Breast epithelium (tissue), 4 donors: ENCODE measurements around the gene MT1X. TPM values are rescaled to one million over a fixed set of nuclear protein-coding genes. Genes with fewer than 3 reads are reported as not detected.
A peak's percentile ranks its signal among the peaks of the same experiment; 100 is the strongest.

Source experiments
- DNase-seq, 2 donors: peaks; one replicate each; pipeline ENCODE4 v3.0.0-alpha.2; 2019; ENCODE audit warnings: low spot score in 2 of 2
- H3K27ac ChIP-seq, 2 donors: fragments of 200-600 bp; sonication (generic) in 1 of 2; one replicate each; pipeline ENCODE4 v1.5.1; 2016 to 2019; ENCODE audit warnings: mild to moderate bottlenecking in 1 of 2
- H3K27me3 ChIP-seq, 2 donors: fragments of 200-600 bp; sonication (generic) in 1 of 2; one replicate each; pipeline versions ENCODE4 v1.5.1 to v1.6.0; 2017 to 2019; ENCODE audit warnings: control low read depth in 1 of 2, mild to moderate bottlenecking in 1 of 2
- H3K36me3 ChIP-seq: fragments of 200-600 bp; one replicate; pipeline ENCODE4 v1.5.1; 2019
- H3K4me1 ChIP-seq, 2 donors: fragments of 200-600 bp; sonication (generic); one replicate each; pipeline ENCODE4 v1.5.1; 2016 to 2019; ENCODE audit warnings: control low read depth in 1 of 2
- H3K4me3 ChIP-seq, 3 donors: fragments of 200-600 bp; sonication (generic); 1 replicate in 2 of 3; 2 replicates in 1 of 3; pipeline ENCODE4 v1.5.1; 2016 to 2019; ENCODE audit warnings: mild to moderate bottlenecking in 3 of 3, moderate library complexity in 2 of 3
- H3K9me3 ChIP-seq, 2 donors: fragments of 200-600 bp; sonication (generic) in 1 of 2; one replicate each; pipeline ENCODE4 v1.5.1; 2016 to 2019; ENCODE audit warnings: control low read depth in 1 of 2
- CTCF ChIP-seq, 3 donors: fragments of 450-650 bp; IDR thresholded peaks; one replicate each; pipeline ENCODE4 v1.5.1; 2016 to 2017; ENCODE audit warnings: antibody characterized with exemption in 3 of 3, mild to moderate bottlenecking in 3 of 3, moderate library complexity in 3 of 3
- POLR2A ChIP-seq: fragments of 450-650 bp; IDR thresholded peaks from one replicate; pipeline ENCODE4 v1.6.1; 2016; ENCODE audit warnings: antibody characterized with exemption, mild to moderate bottlenecking, moderate library complexity
- POLR2AphosphoS5 ChIP-seq, 3 donors: sonication (generic); formaldehyde crosslinking; IDR thresholded peaks; one replicate each; pipeline ENCODE4 v1.6.1; 2017; ENCODE audit warnings: antibody characterized with exemption in 3 of 3
- intact Hi-C: fragments of 100-400 bp; cut with DNase I; formaldehyde crosslinking; loops from one replicate; pipeline ENCODE4 v1.15.1; 2023; ENCODE audit warnings: low total_unique reads
- total RNA-seq, 3 donors: library from RNA; depleted of rRNA; stranded (reverse); fragments of >200 nt; gene quantifications; one replicate each; pipeline ENCODE4 v1.1.0, GENCODE V29; 2016

Gene MT1X
- 1,000 to 10,000 TPM; 2,679 to 5,417 (median 3,885) TPM for total RNA-seq

GRCh38 chr16:56681939-56682702 is at the start of gene MT1X:
MT1X (plus strand) TSS chr16:56682470; CDS start chr16:56682541, 71 bp downstream.
- H3K27me3 ChIP-seq = no peaks in the 10 kb centered on the region
- TF ChIP-seq POLR2A (peak; percentile 90), POLR2AphosphoS5 (IDR thresholded peaks at IDR 0.05) (peak; percentile 92 to 96 (median 94)), CTCF (IDR thresholded peaks at IDR 0.05) (peak in 1 of 3 donors; percentile 7)
- peak within 1 kb of the TSS; percentile 81 to 85 for H3K27ac ChIP-seq
- no peaks in the 10 kb centered on the region for H3K36me3 ChIP-seq
- H3K4me1 ChIP-seq = peaks cover 5 to 10% of the 10 kb centered on the region in 2 donors
- peak; percentile 94 to 95 for DNase-seq
- intact Hi-C loops = no loop called here
- no peaks in the 10 kb centered on the region for H3K9me3 ChIP-seq
- peak within 1 kb of the TSS; percentile 75 to 88 (median 75) for H3K4me3 ChIP-seq

GRCh38 chr16:56632848-56633365 is 49.4 kb upstream of the MT1X start:
- no peak for DNase-seq
- TF ChIP-seq POLR2A (no peak), POLR2AphosphoS5 (IDR thresholded peaks at IDR 0.05) (no peak), CTCF (IDR thresholded peaks at IDR 0.05) (no peak)
- Histone ChIP-seq H3K27ac (peak overlapping the region; percentile 77 to 86), H3K9me3 (no peaks in the 10 kb centered on the region), H3K4me1 (no peaks in the 10 kb centered on the region), H3K27me3 (no peaks in the 10 kb centered on the region), H3K36me3 (no peaks in the 10 kb centered on the region), H3K4me3 (peak overlapping the region; percentile 56 to 80 (median 66))
- intact Hi-C loops = no loop called here

- H3K4me1 ChIP-seq = no peaks in the 10 kb centered on the region
- intact Hi-C loops = no loop called here
- peak overlapping the region; percentile 56 to 80 (median 66) for H3K4me3 ChIP-seq
- TF ChIP-seq CTCF (IDR thresholded peaks at IDR 0.05) (no peak), POLR2A (no peak), POLR2AphosphoS5 (IDR thresholded peaks at IDR 0.05) (no peak)
- no peaks in the 10 kb centered on the region for H3K9me3 ChIP-seq
- DNase-seq = no peak
- peaks cover 0 to 5% of the 10 kb centered on the region in 2 donors for H3K27me3 ChIP-seq
- H3K36me3 ChIP-seq = no peaks in the 10 kb centered on the region
- peak overlapping the region in 1 of 2 donors; percentile 86 for H3K27ac ChIP-seq
Measured at GRCh38 chr16:56633535-56633934, 48.7 kb upstream of the MT1X start.

- TF ChIP-seq POLR2AphosphoS5 (IDR thresholded peaks at IDR 0.05) = no peak
- TF ChIP-seq POLR2A = no peak
- TF ChIP-seq CTCF (IDR thresholded peaks at IDR 0.05) = no peak
- no peak overlapping the region for H3K27ac ChIP-seq
- peaks cover 0 to 6% of the 10 kb centered on the region in 2 donors for H3K27me3 ChIP-seq
- no peaks in the 10 kb centered on the region for H3K36me3 ChIP-seq
- no peak for DNase-seq
- peak overlapping the region in 2 of 3 donors; percentile 37 to 56 for H3K4me3 ChIP-seq
- H3K9me3 ChIP-seq = no peaks in the 10 kb centered on the region
- intact Hi-C loops = no loop called here
- H3K4me1 ChIP-seq = no peaks in the 10 kb centered on the region
Measured at GRCh38 chr16:56634715-56635440, 47.4 kb upstream of the MT1X start.
